Smooth muscle cell (in vitro differentiated cells): ENCODE measurements around the gene RNF130. TPM values are rescaled to one million over a fixed set of nuclear protein-coding genes. Genes with fewer than 3 reads are reported as not detected.

ENCODE experiments used
- DNase-seq: peaks from one replicate; lab custom pipeline; 2025; ENCODE audit not compliant: unreplicated experiment; lab: John Stamatoyannopoulos, UW
- H2AFZ ChIP-seq: fragments of 200-600 bp; sonication (generic); 2 replicates; pipeline ENCODE4 v1.6.0; 2016; ENCODE audit warnings: antibody characterized with exemption, low read depth, mild to moderate bottlenecking
- H3F3A ChIP-seq: fragments of 200-600 bp; sonication (generic); 2 replicates; pipeline ENCODE4 v1.6.0; 2017; ENCODE audit warnings: antibody characterized with exemption, low read depth
- H3K27ac ChIP-seq: fragments of 200-600 bp; sonication (generic); 2 replicates; pipeline ENCODE4 v1.5.1; 2016; ENCODE audit warnings: low read depth, mild to moderate bottlenecking
- H3K27me3 ChIP-seq: fragments of 200-600 bp; sonication (generic); 2 replicates; pipeline ENCODE4 v1.6.1; 2016; ENCODE audit warnings: low read depth, mild to moderate bottlenecking
- H3K36me3 ChIP-seq: fragments of 200-600 bp; sonication (generic); 2 replicates; pipeline ENCODE4 v1.5.1; 2016; ENCODE audit warnings: low read depth
- H3K4me1 ChIP-seq: fragments of 200-600 bp; sonication (generic); 2 replicates; pipeline ENCODE4 v1.5.1; 2016; ENCODE audit warnings: low read depth
- H3K4me2 ChIP-seq: fragments of 200-600 bp; sonication (generic); 2 replicates; pipeline ENCODE4 v1.6.0; 2016; ENCODE audit warnings: mild to moderate bottlenecking
- H3K4me3 ChIP-seq: fragments of 200-600 bp; sonication (generic); 2 replicates; pipeline ENCODE4 v1.5.1; 2016; ENCODE audit warnings: mild to moderate bottlenecking
- H3K79me2 ChIP-seq: fragments of 200-600 bp; sonication (generic); 2 replicates; pipeline ENCODE4 v1.6.0; 2016; ENCODE audit warnings: low read depth, mild to moderate bottlenecking
- H3K9ac ChIP-seq: fragments of 200-600 bp; sonication (generic); 2 replicates; pipeline ENCODE4 v1.6.0; 2016; ENCODE audit warnings: low read depth
- H3K9me3 ChIP-seq: fragments of 200-600 bp; sonication (generic); replicated peaks from 2 replicates; pipeline ENCODE4 v1.5.1; 2016; ENCODE audit warnings: low read depth
- H4K20me1 ChIP-seq: fragments of 200-600 bp; sonication (generic); 2 replicates; pipeline ENCODE4 v1.6.0; 2016; ENCODE audit warnings: low read depth
- WGBS: methylation state at CpG from one replicate; pipeline ENCODE4 v1.1.7; 2016; ENCODE audit warnings: low lambda C conversion rate; 5-methylcytosine and 5-hydroxymethylcytosine counted together
- polyA plus RNA-seq: library from polyadenylated mRNA; unstranded; fragments of >200 nt; fragmentation: Nextera tagmentation; extraction: Ambion mirVana; gene quantifications from 2 replicates; pipeline ENCODE4 v1.2.1, GENCODE V29; 2016
- total RNA-seq: library from RNA; depleted of rRNA; stranded (reverse); fragments of >200 nt; gene quantifications from 2 replicates; pipeline ENCODE4 v1.2.3, GENCODE V29; 2014
- TF ChIP-seq, protein P1 (sequence below): fragments of 200-600 bp; sonication (generic); IDR thresholded peaks from 2 replicates; pipeline ENCODE4 v1.5.1; 2017; ENCODE audit warnings: borderline replicate concordance, mild to moderate bottlenecking, antibody characterized with exemption; ENCODE audit not compliant: insufficient read depth, poor library complexity, severe bottlenecking

The RNF130 gene
- total and polyA plus RNA-seq, 2 experiments from 2014 or later, result 32.4 to 37.5 TPM

DNA sequence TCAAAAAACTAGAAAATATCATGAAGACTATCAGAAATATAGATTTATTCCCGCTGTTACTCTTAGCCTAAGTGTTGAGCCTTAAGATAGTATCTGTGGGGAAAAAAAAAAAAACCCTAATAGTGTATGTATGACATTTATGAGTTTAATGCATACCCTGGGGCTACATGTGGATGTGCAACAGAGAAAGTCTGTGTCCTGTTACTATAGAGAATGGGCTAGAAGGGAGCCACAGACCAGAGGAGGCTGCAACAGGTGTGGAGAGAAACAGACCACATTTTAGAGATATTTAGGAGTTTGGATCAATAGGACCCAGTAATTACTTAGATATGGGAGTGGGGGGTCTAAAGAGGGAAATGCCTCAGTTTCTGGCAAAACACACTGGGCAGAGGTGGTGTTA, 15.4 kb downstream of the RNF130 start:
- 92% methylated on average over 1 of the region's 1 CpG for WGBS
- no peak overlapping the region for H3K9ac ChIP-seq
- no peaks in the 10 kb centered on the region for H3K9me3 ChIP-seq
- no peaks in the 10 kb centered on the region for H3K27me3 ChIP-seq
- no peak overlapping the region for H2AFZ ChIP-seq
- H3K27ac ChIP-seq, result peak overlapping the region; percentile 66
- peaks cover 91% of the 10 kb centered on the region for H4K20me1 ChIP-seq
- H3K4me1 ChIP-seq, result peaks cover 18% of the 10 kb centered on the region
- no peaks in the 10 kb centered on the region for H3K36me3 ChIP-seq
- H3K79me2 ChIP-seq, result peaks cover 66% of the 10 kb centered on the region
- H3K4me2 ChIP-seq, result no peak overlapping the region
- TF ChIP-seq, protein P1, sequence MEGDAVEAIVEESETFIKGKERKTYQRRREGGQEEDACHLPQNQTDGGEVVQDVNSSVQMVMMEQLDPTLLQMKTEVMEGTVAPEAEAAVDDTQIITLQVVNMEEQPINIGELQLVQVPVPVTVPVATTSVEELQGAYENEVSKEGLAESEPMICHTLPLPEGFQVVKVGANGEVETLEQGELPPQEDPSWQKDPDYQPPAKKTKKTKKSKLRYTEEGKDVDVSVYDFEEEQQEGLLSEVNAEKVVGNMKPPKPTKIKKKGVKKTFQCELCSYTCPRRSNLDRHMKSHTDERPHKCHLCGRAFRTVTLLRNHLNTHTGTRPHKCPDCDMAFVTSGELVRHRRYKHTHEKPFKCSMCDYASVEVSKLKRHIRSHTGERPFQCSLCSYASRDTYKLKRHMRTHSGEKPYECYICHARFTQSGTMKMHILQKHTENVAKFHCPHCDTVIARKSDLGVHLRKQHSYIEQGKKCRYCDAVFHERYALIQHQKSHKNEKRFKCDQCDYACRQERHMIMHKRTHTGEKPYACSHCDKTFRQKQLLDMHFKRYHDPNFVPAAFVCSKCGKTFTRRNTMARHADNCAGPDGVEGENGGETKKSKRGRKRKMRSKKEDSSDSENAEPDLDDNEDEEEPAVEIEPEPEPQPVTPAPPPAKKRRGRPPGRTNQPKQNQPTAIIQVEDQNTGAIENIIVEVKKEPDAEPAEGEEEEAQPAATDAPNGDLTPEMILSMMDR, result no peak
- no peaks in the 10 kb centered on the region for H3F3A ChIP-seq
- no peak overlapping the region for H3K4me3 ChIP-seq
- DNase-seq, result no peak

DNA sequence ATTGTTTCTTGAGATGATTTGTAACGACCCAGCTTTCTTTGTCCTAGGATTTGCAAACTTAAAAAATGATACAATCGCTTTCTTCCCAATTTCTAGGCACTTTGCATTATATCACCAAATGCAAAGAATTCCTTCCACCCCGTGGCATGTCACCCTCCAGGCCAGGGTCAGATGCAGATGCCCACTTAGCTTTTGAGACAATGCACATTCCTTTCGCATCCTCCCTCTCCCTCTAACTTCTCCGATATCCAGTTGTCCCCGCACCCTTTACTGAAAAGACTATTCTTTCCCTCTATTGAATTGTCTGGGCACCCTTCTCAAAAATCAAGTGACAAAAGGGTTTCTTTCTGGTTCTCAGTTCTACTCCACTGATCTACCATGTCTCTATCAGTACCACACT, 17.3 kb downstream of the RNF130 start:
- H4K20me1 ChIP-seq, result peaks cover 94% of the 10 kb centered on the region
- no peaks in the 10 kb centered on the region for H3F3A ChIP-seq
- H3K4me2 ChIP-seq, result no peak overlapping the region
- H3K4me1 ChIP-seq, result peaks cover 18% of the 10 kb centered on the region
- H3K9ac ChIP-seq, result no peak overlapping the region
- TF ChIP-seq, protein P1, result no peak
- no peak for DNase-seq
- 91% methylated on average over 6 of the region's 6 CpGs for WGBS
- no peaks in the 10 kb centered on the region for H3K9me3 ChIP-seq
- no peak overlapping the region for H3K4me3 ChIP-seq
- no peak overlapping the region for H2AFZ ChIP-seq
- no peaks in the 10 kb centered on the region for H3K27me3 ChIP-seq
- H3K36me3 ChIP-seq, result no peaks in the 10 kb centered on the region
- H3K27ac ChIP-seq, result no peak overlapping the region
- H3K79me2 ChIP-seq, result peaks cover 54% of the 10 kb centered on the region

DNA sequence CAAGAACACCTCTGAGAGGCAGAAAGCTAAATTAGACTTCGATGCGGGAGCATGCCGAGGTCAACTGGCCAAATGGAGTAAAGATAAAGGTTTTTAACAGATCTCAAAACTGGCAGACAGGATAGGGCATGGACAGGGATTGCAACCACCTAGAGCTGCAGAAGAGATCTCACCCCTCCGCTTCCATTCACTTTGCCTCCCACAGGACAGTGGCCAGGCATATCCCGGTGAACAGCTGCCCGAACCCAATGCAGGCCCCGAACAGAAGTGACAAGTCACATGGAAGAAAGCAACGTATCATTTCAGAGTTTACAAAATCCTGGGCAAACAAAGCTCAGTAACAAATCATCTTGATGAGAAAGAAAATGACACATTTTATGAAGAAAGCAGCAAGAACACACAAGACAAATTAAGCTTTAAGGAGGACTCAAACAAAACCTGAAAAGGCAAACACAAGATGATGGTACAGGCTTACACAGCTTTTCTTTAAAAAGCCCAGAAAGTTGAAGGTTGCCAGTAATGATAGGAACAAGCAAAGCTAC, 18.4 kb downstream of the RNF130 start:
- H3K9me3 ChIP-seq, result no peaks in the 10 kb centered on the region

More for the DNA sequence above, 18.4 kb downstream of the RNF130 start:
- H3K27me3 ChIP-seq, result no peaks in the 10 kb centered on the region
- H4K20me1 ChIP-seq, result peaks cover 94% of the 10 kb centered on the region
- no peak overlapping the region for H3K9ac ChIP-seq
- H3K27ac ChIP-seq, result no peak overlapping the region
- H3K4me3 ChIP-seq, result no peak overlapping the region
- 91% methylated on average over 8 of the region's 8 CpGs for WGBS
- H3K4me1 ChIP-seq, result peaks cover 18% of the 10 kb centered on the region
- TF ChIP-seq, protein P1, result no peak
- H3K36me3 ChIP-seq, result no peaks in the 10 kb centered on the region
- no peak for DNase-seq
- no peak overlapping the region for H3K4me2 ChIP-seq
- H3F3A ChIP-seq, result no peaks in the 10 kb centered on the region
- H2AFZ ChIP-seq, result no peak overlapping the region
- H3K79me2 ChIP-seq, result peaks cover 49% of the 10 kb centered on the region
